Suppressor macrophage (primary cell): ENCODE measurements around the gene DNM1.
"Not testable (repeated sequence)": the region's sequence is repeated elsewhere in the genome, so short reads cannot be mapped to it uniquely, and the experiment has no call there.

Experiments
- DNase-seq, 4 experiments: peaks; one replicate each; pipeline ENCODE4 v3.0.0-alpha.2; 2020 to 2022

The DNM1 gene

GRCh38 chr9:128225770-128226411 is 22.7 kb downstream of the DNM1 start:
- DNase-seq: no peak

GRCh38 chr9:128226412-128226801 is 23.2 kb downstream of the DNM1 start:
- peak; percentile 59 to 79 (median 62) for DNase-seq

GRCh38 chr9:128230897-128231296 is 27.7 kb downstream of the DNM1 start:
- DNase-seq: not testable (repeated sequence)

- no peak for DNase-seq
Observed at GRCh38 chr9:128231638-128232527, 28.7 kb downstream of the DNM1 start.

- DNase-seq: no peak
Observed at GRCh38 chr9:128232528-128233428, 29.6 kb downstream of the DNM1 start.

- no peak for DNase-seq
Observed at GRCh38 chr9:128233817-128234406, 30.7 kb downstream of the DNM1 start.

- no peak for DNase-seq
Observed at GRCh38 chr9:128242124-128242523, 38.9 kb downstream of the DNM1 start.

- DNase-seq: no peak
Observed at GRCh38 chr9:128242828-128243214, 39.6 kb downstream of the DNM1 start.

GRCh38 chr9:128243215-128244018 is 40.2 kb downstream of the DNM1 start:
- no peak for DNase-seq

GRCh38 chr9:128244091-128244836 is 41.1 kb downstream of the DNM1 start:
- DNase-seq: no peak

- peak; percentile 58 to 82 (median 70) for DNase-seq
Observed at GRCh38 chr9:128244837-128245231, 41.7 kb downstream of the DNM1 start.

- DNase-seq: peak; percentile 41 to 62 (median 50)
Observed at GRCh38 chr9:128245421-128246151, 42.4 kb downstream of the DNM1 start.

- peak in 1 of 4 experiments; percentile 18 for DNase-seq
Observed at GRCh38 chr9:128246471-128246870, 43.3 kb downstream of the DNM1 start.

- no peak for DNase-seq
Observed at GRCh38 chr9:128247226-128247803, 44.1 kb downstream of the DNM1 start.

- no peak for DNase-seq
Observed at GRCh38 chr9:128249558-128249907, 46.4 kb downstream of the DNM1 start.

- DNase-seq: peak; percentile 89 to 96 (median 93)
Observed at GRCh38 chr9:128249908-128250838, 47.0 kb downstream of the DNM1 start.

- DNase-seq: no peak
Observed at GRCh38 chr9:128250839-128251731, 47.9 kb downstream of the DNM1 start.

GRCh38 chr9:128251732-128252100 is 48.5 kb downstream of the DNM1 start:
- DNase-seq: no peak
